B cell (primary cell): Measurements from ENCODE around the gene AGTR1. TPM values are rescaled to one million over a fixed set of nuclear protein-coding genes. Genes with fewer than 3 reads are reported as not detected.

ENCODE experiments used
- ATAC-seq: fragments of 200-7000 bp; cut with Tn5 transposase; one replicate; pipeline ENCODE4 v1.10.0; 2021; ENCODE audit warnings: low read depth, mild to moderate bottlenecking, moderate number of reproducible peaks, moderate library complexity
- CTCF ChIA-PET: fragments of 350-600 bp; sonication (Branson Sonifier 250); formaldehyde crosslinking; loops from one replicate; lab custom pipeline; 2021; ENCODE audit warnings: antibody characterized with exemption, inconsistent platforms; lab: Charles Lee
- POLR2A ChIA-PET: fragments of 350-600 bp; sonication (Branson Sonifier 250); formaldehyde crosslinking; loops from one replicate; lab custom pipeline; 2021; ENCODE audit warnings: antibody characterized with exemption; lab: Charles Lee
- DNase-seq: peaks from one replicate; pipeline ENCODE4 v3.0.0; 2013
- H2AFZ ChIP-seq: 2 replicates; pipeline ENCODE4 v1.6.1; 2012; ENCODE audit warnings: mild to moderate bottlenecking, low read depth, low read length; ENCODE audit not compliant: insufficient read depth, poor library complexity, severe bottlenecking
- H3K27ac ChIP-seq, 2 donors: 1 replicate in 1 of 2; 2 replicates in 1 of 2; pipeline ENCODE4 v1.5.1; 2012 to 2013; ENCODE audit warnings: low read length in 2 of 2, mild to moderate bottlenecking in 2 of 2, moderate library complexity in 1 of 2
- H3K27me3 ChIP-seq, 4 experiments: fragments of 200-600 bp in 1 of 4; sonication (generic) in 1 of 4; replicated peaks in 1 of 4; 1 replicate in 2 of 4; 2 replicates in 2 of 4; pipeline versions ENCODE4 v1.6.1 to v1.7.0; 2013 to 2016; ENCODE audit warnings: low read length in 3 of 4, mild to moderate bottlenecking in 2 of 4, mixed read lengths in 1 of 4, moderate library complexity in 1 of 4; ENCODE audit not compliant: insufficient read depth in 4 of 4, control insufficient read depth in 3 of 4; ENCODE audit errors: control extremely low read depth in 1 of 4
- H3K36me3 ChIP-seq, 2 experiments: replicated peaks in 1 of 2; 1 replicate in 1 of 2; 2 replicates in 1 of 2; pipeline versions ENCODE4 v1.6.1 to v1.7.1; 2013; ENCODE audit warnings: low read length in 1 of 2; ENCODE audit not compliant: insufficient read depth in 2 of 2, control insufficient read depth in 1 of 2; ENCODE audit errors: control extremely low read depth in 1 of 2, extremely low read depth in 1 of 2
- H3K4me1 ChIP-seq, 2 donors: fragments of 200-600 bp in 1 of 2; sonication (generic) in 1 of 2; 1 replicate in 1 of 2; 2 replicates in 1 of 2; pipeline versions ENCODE4 v1.5.1 to v1.6.1; 2013 to 2017; ENCODE audit warnings: low read length in 2 of 2; ENCODE audit not compliant: control insufficient read depth in 2 of 2, insufficient read depth in 2 of 2
- H3K4me2 ChIP-seq: replicated peaks from 2 replicates; pipeline ENCODE3; 2012; ENCODE audit warnings: mild to moderate bottlenecking, low read depth, low read length; ENCODE audit not compliant: poor library complexity, severe bottlenecking
- H3K4me3 ChIP-seq, 5 experiments: fragments of 200-600 bp in 1 of 5; sonication (generic) in 1 of 5; 1 replicate in 3 of 5; 2 replicates in 2 of 5; pipeline versions ENCODE4 v1.5.1 to v1.7.0; 2011 to 2016; ENCODE audit warnings: low read length in 4 of 5, mild to moderate bottlenecking in 4 of 5, low read depth in 2 of 5, control low read depth in 1 of 5, moderate library complexity in 1 of 5; ENCODE audit not compliant: insufficient read depth in 1 of 5; ENCODE audit errors: control extremely low read depth in 1 of 5, extremely low read depth in 1 of 5
- H3K79me2 ChIP-seq: fragments of 200-600 bp; sonication (generic); one replicate; pipeline ENCODE4 v1.6.0; 2016; ENCODE audit warnings: low read length; ENCODE audit not compliant: control insufficient read depth, insufficient read depth
- H3K9ac ChIP-seq: fragments of 200-600 bp; sonication (generic); 2 replicates; pipeline ENCODE4 v1.6.1; 2017; ENCODE audit warnings: mild to moderate bottlenecking, low read length, moderate library complexity
- H3K9me3 ChIP-seq, 3 donors: one replicate each; pipeline versions ENCODE4 v1.6.1 to v1.7.1; 2013; ENCODE audit warnings: low read length in 2 of 3; ENCODE audit not compliant: control insufficient read depth in 2 of 3, insufficient read depth in 1 of 3; ENCODE audit errors: control extremely low read depth in 1 of 3
- H4K20me1 ChIP-seq: 2 replicates; pipeline ENCODE4 v1.6.0; 2012; ENCODE audit warnings: mild to moderate bottlenecking, low read length; ENCODE audit not compliant: insufficient read depth, control insufficient read depth, poor library complexity, severe bottlenecking
- H3K27ac Mint-ChIP-seq: one replicate; pipeline ENCODE4 v1.8.0; 2021; ENCODE audit warnings: mixed read lengths
- H3K27me3 Mint-ChIP-seq: one replicate; pipeline ENCODE4 v1.8.0; 2021; ENCODE audit warnings: mixed read lengths
- H3K4me1 Mint-ChIP-seq: one replicate; pipeline ENCODE4 v1.8.0; 2021; ENCODE audit warnings: mixed read lengths
- H3K4me3 Mint-ChIP-seq: one replicate; pipeline ENCODE4 v1.8.0; 2021; ENCODE audit warnings: mixed read lengths
- H3K9me3 Mint-ChIP-seq: one replicate; pipeline ENCODE4 v1.8.0; 2022; ENCODE audit warnings: mixed read lengths; ENCODE audit not compliant: insufficient read depth
- EZH2 ChIP-seq: IDR thresholded peaks from 2 replicates; pipeline ENCODE4 v1.6.1; 2012; ENCODE audit warnings: borderline replicate concordance, low read depth, mild to moderate bottlenecking, moderate library complexity, low read length; ENCODE audit not compliant: insufficient read depth, poor library complexity, severe bottlenecking
- WGBS: methylation state at CpG from one replicate; pipeline ENCODE4 v1.1.5; 2013; ENCODE audit warnings: missing lambda C conversion rate; ENCODE audit not compliant: insufficient coverage; 5-methylcytosine and 5-hydroxymethylcytosine counted together
- intact Hi-C: fragments of 100-400 bp; cut with micrococcal nuclease; formaldehyde crosslinking; loops from one replicate; pipeline ENCODE4 v1.10.0; 2022
- polyA plus RNA-seq: library from polyadenylated mRNA; depleted of rRNA; stranded (reverse); fragments of >200 nt; gene quantifications from 2 replicates; pipeline ENCODE4 v1.2.3, GENCODE V29; 2012
- total RNA-seq, 2 donors: library from RNA; stranded (reverse); fragments of 120-200 nt in 1 of 2; gene quantifications; 1 replicate in 1 of 2; 2 replicates in 1 of 2; pipeline versions ENCODE4 v1.2.3 to v1.2.4, GENCODE V29; 2013 to 2022
- TF ChIP-seq, protein P1 (sequence below): fragments of 200-600 bp; IDR thresholded peaks from one replicate; pipeline ENCODE4 v1.8.0; 2022; ENCODE audit warnings: antibody characterized with exemption, mild to moderate bottlenecking

The AGTR1 gene
- total and polyA plus RNA-seq, 2 donors (not counting 1 experiment from before 2014, with no cell fraction given): not detected

DNA sequence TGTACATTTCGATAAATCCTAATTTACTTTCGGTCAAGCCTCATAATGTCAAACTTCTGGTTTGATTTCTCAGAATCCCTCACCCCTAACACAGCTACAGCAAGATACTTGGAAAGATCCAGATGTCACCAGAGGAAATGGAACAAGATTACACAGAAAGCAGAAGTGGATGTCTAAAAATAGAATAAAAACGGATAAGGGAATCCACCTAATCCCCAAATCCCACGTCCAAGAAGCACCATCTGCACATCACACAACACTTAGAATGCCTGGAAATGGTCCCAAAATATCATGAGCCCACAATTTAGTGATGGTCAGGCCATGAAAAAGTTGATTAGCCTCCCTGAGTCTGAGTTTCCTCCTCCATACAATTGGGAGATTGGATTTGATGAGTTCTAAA, 61.7 kb downstream of the AGTR1 start:
- no peaks in the 10 kb centered on the region for H3K4me1 ChIP-seq
- ATAC-seq: no peak
- no peak overlapping the region for H3K4me2 ChIP-seq
- DNase-seq: no peak
- POLR2A ChIA-PET: no interaction called here
- no peak overlapping the region for H3K9ac ChIP-seq
- no peaks in the 10 kb centered on the region for H3K36me3 ChIP-seq
- H4K20me1 ChIP-seq: no peaks in the 10 kb centered on the region
- Mint-ChIP-seq H3K27me3 (peaks cover 4% of the 10 kb centered on the region), H3K4me3 (no peak overlapping the region), H3K4me1 (no peaks in the 10 kb centered on the region), H3K9me3 (no peaks in the 10 kb centered on the region), H3K27ac (no peak overlapping the region)
- no peak overlapping the region for H2AFZ ChIP-seq
- TF ChIP-seq, protein P1, sequence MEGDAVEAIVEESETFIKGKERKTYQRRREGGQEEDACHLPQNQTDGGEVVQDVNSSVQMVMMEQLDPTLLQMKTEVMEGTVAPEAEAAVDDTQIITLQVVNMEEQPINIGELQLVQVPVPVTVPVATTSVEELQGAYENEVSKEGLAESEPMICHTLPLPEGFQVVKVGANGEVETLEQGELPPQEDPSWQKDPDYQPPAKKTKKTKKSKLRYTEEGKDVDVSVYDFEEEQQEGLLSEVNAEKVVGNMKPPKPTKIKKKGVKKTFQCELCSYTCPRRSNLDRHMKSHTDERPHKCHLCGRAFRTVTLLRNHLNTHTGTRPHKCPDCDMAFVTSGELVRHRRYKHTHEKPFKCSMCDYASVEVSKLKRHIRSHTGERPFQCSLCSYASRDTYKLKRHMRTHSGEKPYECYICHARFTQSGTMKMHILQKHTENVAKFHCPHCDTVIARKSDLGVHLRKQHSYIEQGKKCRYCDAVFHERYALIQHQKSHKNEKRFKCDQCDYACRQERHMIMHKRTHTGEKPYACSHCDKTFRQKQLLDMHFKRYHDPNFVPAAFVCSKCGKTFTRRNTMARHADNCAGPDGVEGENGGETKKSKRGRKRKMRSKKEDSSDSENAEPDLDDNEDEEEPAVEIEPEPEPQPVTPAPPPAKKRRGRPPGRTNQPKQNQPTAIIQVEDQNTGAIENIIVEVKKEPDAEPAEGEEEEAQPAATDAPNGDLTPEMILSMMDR: no peak
- TF ChIP-seq EZH2: no peak
- H3K4me3 ChIP-seq: no peak overlapping the region
- no peak overlapping the region for H3K27ac ChIP-seq
- CTCF ChIA-PET: interaction anchor here (1.2 kb wide), 1 partner anchor 38 kb away, joined by 3 read pairs; no protein-coding TSS in a partner anchor
- H3K27me3 ChIP-seq: no peaks in the 10 kb centered on the region
- no CpG with 5 or more reads among the region's 4 CpGs for WGBS
- no peaks in the 10 kb centered on the region for H3K79me2 ChIP-seq
- no peaks in the 10 kb centered on the region for H3K9me3 ChIP-seq
- intact Hi-C loops: no loop called here

DNA sequence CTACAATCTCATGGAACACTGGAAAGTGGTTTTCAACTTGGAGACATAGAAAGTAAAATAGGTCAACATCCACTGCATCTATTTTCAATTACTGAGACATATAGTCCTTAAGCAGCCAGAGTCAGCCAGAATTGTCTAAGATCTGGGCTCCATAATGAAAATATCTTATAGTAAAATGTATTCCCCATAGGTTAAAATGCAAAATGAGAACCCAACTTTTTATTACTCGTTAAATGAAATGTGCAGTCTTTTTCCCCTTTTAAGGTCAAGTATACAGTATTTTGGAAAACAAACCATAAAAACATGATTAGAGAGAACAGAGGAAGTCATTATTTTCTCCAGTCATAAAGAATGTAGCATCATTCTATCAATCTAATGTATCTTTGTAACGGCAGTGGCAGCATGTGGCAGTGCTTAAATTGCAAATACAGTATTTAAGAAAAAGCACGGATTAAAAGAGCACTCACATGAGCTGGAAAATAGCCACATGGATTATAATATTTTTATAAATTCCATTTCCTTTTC, 65.5 kb downstream of the AGTR1 start:
- H4K20me1 ChIP-seq: no peaks in the 10 kb centered on the region
- H3K9me3 ChIP-seq: no peaks in the 10 kb centered on the region
- ATAC-seq: no peak
- Mint-ChIP-seq H3K27me3 (no peaks in the 10 kb centered on the region), H3K9me3 (peaks cover 5% of the 10 kb centered on the region), H3K27ac (no peak overlapping the region), H3K4me3 (no peak overlapping the region), H3K4me1 (no peaks in the 10 kb centered on the region)
- no peak overlapping the region for H3K9ac ChIP-seq
- H3K27me3 ChIP-seq: no peaks in the 10 kb centered on the region
- H3K36me3 ChIP-seq: no peaks in the 10 kb centered on the region
- no peak overlapping the region for H3K4me3 ChIP-seq
- ChIA-PET POLR2A (no interaction called here), CTCF (no interaction called here)
- TF ChIP-seq, protein P1: no peak
- no peak for TF ChIP-seq EZH2
- H3K4me1 ChIP-seq: no peaks in the 10 kb centered on the region
- DNase-seq: no peak
- no peak overlapping the region for H2AFZ ChIP-seq
- H3K4me2 ChIP-seq: no peak overlapping the region
- WGBS: no CpG with 5 or more reads among the region's 3 CpGs
- H3K27ac ChIP-seq: no peak overlapping the region
- intact Hi-C loops: no loop called here
- H3K79me2 ChIP-seq: no peaks in the 10 kb centered on the region
